GM21529 (cell line): ENCODE data around the gene ZC3H8.
"Not testable (repeated sequence)": the region's sequence is repeated elsewhere in the genome, so short reads cannot be mapped to it uniquely, and the experiment has no call there.

ENCODE experiments used
- ATAC-seq: cut with Tn5 transposase; IDR thresholded peaks from one replicate; pipeline ENCODE4 v1.9.1; 2021; ENCODE audit not compliant: unreplicated experiment

Gene ZC3H8

DNA sequence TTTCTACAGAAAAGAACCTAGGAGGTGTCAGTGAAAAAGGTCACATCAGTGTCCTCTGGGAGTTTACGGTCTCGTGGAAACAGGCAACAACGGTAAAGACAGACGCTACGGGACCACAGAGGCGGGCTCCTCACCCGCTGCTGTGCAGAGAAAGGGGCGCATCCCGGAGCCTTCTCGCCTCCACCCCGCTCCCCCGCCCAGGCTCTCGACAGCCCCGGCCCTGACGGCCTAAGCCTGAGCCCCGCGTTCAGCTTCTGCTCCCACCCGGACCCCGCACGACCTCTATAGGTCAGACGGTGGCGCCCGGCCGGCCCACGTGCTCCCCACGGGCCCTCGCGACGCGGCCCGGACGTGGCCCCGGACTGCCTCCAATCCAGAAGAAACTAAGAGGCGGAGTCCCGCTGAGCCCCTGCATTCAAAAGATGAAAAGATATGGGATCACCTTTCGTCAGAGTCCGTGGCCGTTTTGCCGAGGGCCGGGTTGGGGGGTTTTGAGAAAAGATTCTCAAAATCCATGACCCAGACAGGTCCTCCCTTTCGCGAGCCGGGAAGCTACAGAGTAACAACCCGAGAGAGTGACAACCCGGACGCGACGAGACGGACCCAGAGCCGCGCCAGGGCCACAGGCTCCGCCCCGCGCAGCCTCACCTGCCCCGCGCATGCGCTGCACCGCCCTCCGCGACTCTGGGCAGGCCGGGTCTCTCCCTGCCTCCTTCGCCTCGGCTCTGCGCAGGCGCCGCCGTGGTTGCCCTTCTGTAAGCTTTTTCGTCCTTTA is at the start of gene ZC3H8:
TSS of gene ZC3H8 (minus strand) at position 577 of the 775 bp plus-strand sequence. CDS start at position 516, 61 bp downstream.
- ATAC-seq: peak; percentile 89

- ATAC-seq: no peak
Measured at GRCh38 chr2:112304298-112304941, 49.6 kb upstream of the ZC3H8 start.

GRCh38 chr2:112301973-112302372 is 47.1 kb upstream of the ZC3H8 start:
- ATAC-seq: no peak

GRCh38 chr2:112301171-112301584 is 46.3 kb upstream of the ZC3H8 start:
- no peak for ATAC-seq

GRCh38 chr2:112296407-112296806 is 41.6 kb upstream of the ZC3H8 start:
- no peak for ATAC-seq

DNA sequence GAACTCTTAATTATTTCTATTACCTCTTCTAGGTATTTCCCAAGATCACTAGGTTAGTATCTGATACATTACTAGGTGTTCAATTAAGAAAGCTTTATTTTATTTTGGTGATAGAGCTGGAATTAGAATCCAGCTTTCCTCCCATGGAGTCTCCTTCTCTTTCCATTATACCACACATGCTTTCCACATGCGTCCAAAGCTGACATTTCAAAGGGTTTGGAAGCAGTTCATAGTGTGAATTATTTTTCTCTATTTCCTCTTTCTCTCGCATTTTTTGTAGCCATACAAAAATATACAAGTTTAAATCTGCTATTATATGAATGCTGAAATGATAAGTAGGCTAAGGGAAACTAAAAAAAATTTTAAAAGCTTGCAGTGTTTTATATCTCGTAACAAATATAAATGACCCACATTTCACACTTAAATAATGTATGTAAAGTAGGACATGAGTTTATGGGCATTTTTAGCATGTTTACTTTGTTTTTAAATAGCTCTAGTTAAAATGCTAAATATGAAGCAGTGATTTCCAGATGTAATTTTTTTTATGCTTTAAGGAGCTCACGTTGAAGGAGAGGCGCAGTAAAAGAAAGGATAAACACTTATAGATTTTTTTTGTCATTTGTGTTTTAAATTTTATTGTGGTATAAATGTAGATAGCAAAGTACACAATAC is 40.7 kb upstream of the ZC3H8 start:
- ATAC-seq: no peak

- ATAC-seq: no peak
Measured at GRCh38 chr2:112293636-112294401, 39.0 kb upstream of the ZC3H8 start.

GRCh38 chr2:112290648-112291047 is 35.8 kb upstream of the ZC3H8 start:
- ATAC-seq: no peak

- ATAC-seq: no peak
Measured at GRCh38 chr2:112290088-112290487, 35.2 kb upstream of the ZC3H8 start.

DNA sequence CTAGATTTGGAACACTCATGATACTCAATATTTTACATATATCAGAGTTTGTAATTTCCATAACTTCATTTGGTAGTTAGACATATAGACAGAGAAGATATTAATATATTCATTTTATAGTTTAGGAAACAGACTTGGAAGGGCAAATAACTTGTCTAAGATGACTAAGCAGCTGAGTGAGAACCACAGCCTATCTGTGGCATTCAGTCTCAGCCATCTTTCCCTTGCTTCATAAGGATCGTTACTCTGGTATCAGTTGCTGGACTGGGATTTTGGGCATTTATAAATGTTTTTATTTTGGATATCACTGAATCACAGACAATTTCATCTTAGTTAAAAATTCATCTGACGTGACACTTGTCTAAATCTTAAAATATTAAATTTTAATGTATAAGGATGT is 28.7 kb upstream of the ZC3H8 start:
- ATAC-seq: not testable (repeated sequence)

GRCh38 chr2:112282066-112282465 is 27.2 kb upstream of the ZC3H8 start:
- ATAC-seq: not testable (repeated sequence)

GRCh38 chr2:112277596-112278220 is 22.9 kb upstream of the ZC3H8 start:
- no peak for ATAC-seq

DNA sequence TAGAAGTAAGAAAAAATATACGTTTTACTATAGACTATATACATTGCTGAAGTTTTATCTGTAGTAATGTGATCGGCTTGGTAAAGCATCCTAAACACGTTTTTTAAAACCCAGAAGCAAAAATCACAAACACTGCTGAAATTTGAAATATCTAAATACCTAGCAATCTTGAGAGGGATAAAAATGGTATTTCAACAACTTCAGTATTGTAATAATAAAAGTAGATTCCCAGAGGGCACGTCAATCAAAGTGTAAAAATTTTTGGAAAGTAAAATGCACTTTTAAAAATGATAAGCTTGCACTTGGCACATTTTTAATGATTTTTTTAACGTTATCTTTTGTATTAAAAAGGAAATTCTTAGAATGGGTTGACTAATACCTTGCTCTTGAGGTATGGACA is 22.1 kb upstream of the ZC3H8 start:
- no peak for ATAC-seq

- ATAC-seq: peak; percentile 52
Measured at GRCh38 chr2:112275887-112276773, 21.3 kb upstream of the ZC3H8 start.

DNA sequence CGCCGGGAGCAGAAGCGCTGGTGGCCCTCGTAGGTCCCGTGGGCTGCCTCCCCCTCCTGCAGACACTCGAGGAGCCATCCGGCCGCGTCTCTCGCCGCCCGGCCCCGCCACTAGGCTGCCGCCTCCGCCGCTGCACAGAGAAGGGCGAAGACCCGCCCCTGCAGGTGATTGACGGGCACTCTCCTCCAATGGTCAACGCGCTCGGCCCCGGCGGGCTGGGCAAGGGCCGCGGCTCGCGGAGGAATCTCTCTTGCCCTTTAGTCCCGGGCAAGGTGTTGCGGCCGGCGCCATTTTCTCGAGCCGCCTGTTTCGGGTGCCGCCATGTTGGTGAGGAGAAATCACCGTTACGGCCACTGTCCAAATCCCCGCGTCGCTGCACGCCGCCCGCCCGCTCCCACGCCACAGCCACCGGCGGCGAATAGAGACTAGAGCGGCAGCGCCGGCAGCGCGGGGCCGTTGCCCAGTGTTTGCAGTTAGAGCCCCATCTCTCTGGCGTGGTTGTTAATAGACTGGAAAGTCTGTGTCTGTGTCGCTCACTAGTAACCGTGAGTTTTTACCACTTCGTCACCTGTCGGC is 20.6 kb upstream of the ZC3H8 start, which contains the start of gene ZC3H6:
TSS of gene ZC3H6 (plus strand) at position 287 of the 576 bp plus-strand sequence. CDS start 398 bp downstream, outside the sequence.
- ATAC-seq: peak; percentile 93

- no peak for ATAC-seq
Measured at GRCh38 chr2:112273349-112273748, 18.5 kb upstream of the ZC3H8 start.

DNA sequence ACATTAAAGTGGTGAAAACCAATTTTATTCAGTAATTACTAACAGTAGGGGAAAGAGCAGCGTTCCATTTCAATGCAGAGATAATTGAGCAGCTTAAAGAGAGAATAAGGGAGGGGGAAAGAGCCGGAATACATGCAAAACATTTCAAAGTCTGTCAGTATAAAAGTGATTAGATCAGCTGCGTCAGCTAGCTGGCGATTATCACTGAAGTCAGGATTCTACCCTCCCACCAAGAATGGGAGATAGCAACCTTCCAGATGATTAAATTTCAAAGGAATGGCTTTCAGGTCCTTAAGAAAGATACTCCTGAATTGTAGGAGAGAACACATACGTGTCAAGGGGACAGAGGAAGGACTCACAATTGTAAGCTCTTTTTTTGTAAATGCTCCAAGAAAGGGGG is 17.8 kb upstream of the ZC3H8 start:
- ATAC-seq: no peak

DNA sequence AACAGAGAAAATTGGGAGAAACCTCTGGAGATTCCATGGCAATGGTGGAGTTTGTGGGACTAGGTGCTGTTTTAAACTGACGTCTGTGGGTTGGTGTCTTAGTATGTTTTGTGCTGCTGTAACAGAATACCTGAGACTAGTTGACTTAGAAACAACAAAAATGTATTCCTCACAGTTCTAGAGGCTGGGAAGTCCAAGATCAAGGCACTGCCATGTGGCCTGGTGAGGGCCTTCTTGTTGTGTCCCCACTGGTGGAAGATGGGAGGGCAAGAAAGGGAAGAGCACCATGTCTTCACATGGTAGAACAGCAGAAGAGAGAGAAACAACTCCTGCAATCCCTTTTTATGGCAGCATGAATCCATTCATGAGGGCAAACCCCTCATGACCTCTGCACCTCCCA is 13.7 kb upstream of the ZC3H8 start:
- no peak for ATAC-seq

- ATAC-seq: no peak
Measured at GRCh38 chr2:112262876-112263275, 8.0 kb upstream of the ZC3H8 start.
